GM19351 (cell line): ENCODE measurements around the gene TOB1.

ENCODE experiments used
- ATAC-seq: cut with Tn5 transposase; IDR thresholded peaks from one replicate; pipeline ENCODE4 v1.9.1; 2021; ENCODE audit warnings: mild to moderate bottlenecking, moderate library complexity; ENCODE audit not compliant: unreplicated experiment

TOB1 gene

GRCh38 chr17:50847566-50847965, 18.6 kb downstream of the TOB1 start:
- no peak for ATAC-seq

- ATAC-seq, result no peak
These were observed 20.7 kb downstream of the TOB1 start for GRCh38 chr17:50845240-50846147.

GRCh38 chr17:50844117-50844700, 21.9 kb downstream of the TOB1 start:
- ATAC-seq, result no peak

- no peak for ATAC-seq
These were observed 22.8 kb downstream of the TOB1 start for GRCh38 chr17:50843150-50843905.

GRCh38 chr17:50842506-50843149, 23.5 kb downstream of the TOB1 start:
- no peak for ATAC-seq

GRCh38 chr17:50841949-50842354, 24.2 kb downstream of the TOB1 start:
- ATAC-seq, result no peak

- ATAC-seq, result no peak
These were observed 24.7 kb downstream of the TOB1 start for GRCh38 chr17:50841277-50841948.

- no peak for ATAC-seq
These were observed 25.8 kb downstream of the TOB1 start for GRCh38 chr17:50840311-50840851.

GRCh38 chr17:50839591-50840310, 26.4 kb downstream of the TOB1 start:
- ATAC-seq, result no peak

GRCh38 chr17:50837980-50838954, 27.9 kb downstream of the TOB1 start:
- ATAC-seq, result no peak

GRCh38 chr17:50837286-50837979, 28.7 kb downstream of the TOB1 start:
- ATAC-seq, result no peak

- no peak for ATAC-seq
These were observed 29.3 kb downstream of the TOB1 start for GRCh38 chr17:50836826-50837225.

GRCh38 chr17:50835301-50836234, 30.6 kb downstream of the TOB1 start, which contains the start of gene WFIKKN2:
WFIKKN2 (plus strand) TSS chr17:50835586; CDS start chr17:50835938, 352 bp downstream.
- no peak for ATAC-seq

GRCh38 chr17:50834429-50835300, 31.5 kb downstream of the TOB1 start:
- ATAC-seq, result no peak

- no peak for ATAC-seq
These were observed 32.4 kb downstream of the TOB1 start for GRCh38 chr17:50833510-50834428.
